Activated naive CD4-positive, alpha-beta T cell treated with anti-CD3 and anti-CD28 coated beads for 36 hours (primary cell): Measurements from ENCODE around the gene PPAT. TPM values are rescaled to one million over a fixed set of nuclear protein-coding genes. Genes with fewer than 3 reads are reported as not detected.
"Not testable (repeated sequence)": the region's sequence is repeated elsewhere in the genome, so short reads cannot be mapped to it uniquely, and the experiment has no call there.

Source experiments
- CTCF ChIA-PET: fragments of 350-600 bp; sonication (Branson Sonifier 250); formaldehyde crosslinking; loops from one replicate; lab custom pipeline; 2021; ENCODE audit warnings: antibody characterized with exemption; lab: Charles Lee
- DNase-seq: peaks from one replicate; pipeline ENCODE4 v3.0.0-alpha.2; 2020
- H3K27ac Mint-ChIP-seq: one replicate; pipeline ENCODE4 v1.8.0; 2021; ENCODE audit warnings: mild to moderate bottlenecking, mixed read lengths
- H3K27me3 Mint-ChIP-seq: one replicate; pipeline ENCODE4 v1.8.0; 2021; ENCODE audit warnings: low read depth, mixed read lengths
- H3K36me3 Mint-ChIP-seq: one replicate; pipeline ENCODE4 v1.8.0; 2021; ENCODE audit warnings: low read depth, mixed read lengths
- H3K4me1 Mint-ChIP-seq: one replicate; pipeline ENCODE4 v1.8.0; 2021; ENCODE audit warnings: low read depth, mixed read lengths
- H3K4me3 Mint-ChIP-seq: one replicate; pipeline ENCODE4 v1.8.0; 2021; ENCODE audit warnings: mild to moderate bottlenecking, moderate library complexity, mixed read lengths
- H3K9me3 Mint-ChIP-seq: one replicate; pipeline ENCODE4 v1.8.0; 2021; ENCODE audit warnings: mixed read lengths
- intact Hi-C: fragments of 100-400 bp; cut with micrococcal nuclease; formaldehyde crosslinking; loops from one replicate; pipeline ENCODE4 v1.15.1; 2023
- total RNA-seq, 2 experiments: library from RNA; stranded (reverse); gene quantifications; one replicate each; pipeline ENCODE4 v1.2.3, GENCODE V29; 2021

The PPAT gene
- total RNA-seq, 2 experiments from 2014 or later = 35.2 to 40.6 TPM

DNA sequence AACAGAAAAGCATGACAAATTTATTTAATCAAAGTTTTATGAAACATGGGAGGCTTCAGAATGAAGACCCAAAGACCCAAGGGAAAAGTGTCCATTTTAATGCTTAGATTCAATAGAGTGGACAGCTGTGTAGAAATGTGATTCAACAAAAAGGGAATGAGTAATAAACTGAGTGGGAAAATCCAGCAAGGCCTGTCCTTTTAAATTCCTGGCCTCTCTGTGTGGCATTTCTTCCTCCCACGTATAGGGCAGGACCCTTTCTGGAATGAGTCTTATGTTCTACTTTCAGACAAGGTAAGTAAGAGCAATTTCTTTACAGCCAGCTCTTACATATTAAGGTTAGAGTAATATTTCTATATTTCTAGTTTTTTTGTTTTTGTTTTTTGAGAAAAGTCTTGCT is 62.6 kb downstream of the PPAT start:
- intact Hi-C loops = no loop called here
- Mint-ChIP-seq H3K27me3 (no peaks in the 10 kb centered on the region), H3K4me1 (no peaks in the 10 kb centered on the region), H3K9me3 (peaks cover 2% of the 10 kb centered on the region), H3K27ac (no peak overlapping the region), H3K36me3 (peaks cover 21% of the 10 kb centered on the region), H3K4me3 (no peak overlapping the region)
- no peak for DNase-seq
- CTCF ChIA-PET = no interaction called here

DNA sequence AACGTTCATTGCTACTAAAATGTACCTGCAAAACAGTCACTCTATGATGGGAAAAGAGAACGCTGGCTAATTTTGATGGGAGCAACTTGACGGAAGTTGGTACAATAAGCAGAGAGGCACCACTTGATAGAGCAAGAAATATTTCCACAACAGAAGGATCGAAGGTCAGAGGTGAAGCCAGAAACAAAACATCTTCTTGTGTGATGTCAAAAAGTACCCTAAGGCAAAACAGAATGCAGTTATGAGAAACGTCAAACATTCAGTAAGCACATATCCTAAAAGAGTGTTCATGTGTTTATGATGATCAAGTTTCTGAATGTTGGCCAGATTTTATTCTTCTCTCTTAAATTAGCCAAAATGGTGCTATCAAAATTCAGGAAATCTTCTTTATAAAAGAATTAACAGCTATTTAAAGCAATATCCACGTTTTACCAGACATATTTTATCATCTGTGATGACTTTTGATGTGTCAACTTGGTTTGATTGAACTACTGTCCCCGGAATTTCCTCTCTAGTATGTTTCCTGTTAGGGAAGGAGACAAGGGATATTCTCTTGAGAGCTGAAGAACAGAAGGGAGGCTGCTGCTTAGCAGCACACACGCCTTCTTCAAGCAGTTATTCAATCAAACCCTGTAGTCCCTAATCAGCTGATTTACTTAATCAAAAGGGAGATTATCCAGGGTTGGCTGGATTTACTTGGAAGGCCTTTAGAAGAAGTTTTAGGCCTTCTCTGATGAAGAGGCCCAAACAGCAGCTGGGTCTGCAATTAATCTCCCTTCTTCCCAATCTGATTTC is 63.8 kb downstream of the PPAT start:
- DNase-seq = no peak
- peaks cover 2% of the 10 kb centered on the region for H3K9me3 Mint-ChIP-seq
- H3K36me3 Mint-ChIP-seq = peaks cover 21% of the 10 kb centered on the region
- H3K4me3 Mint-ChIP-seq = no peak overlapping the region
- H3K27ac Mint-ChIP-seq = no peak overlapping the region
- CTCF ChIA-PET = interaction anchor here (0.6 kb wide), 2 partner anchors 229 to 511 kb away, joined by 3 to 5 read pairs; no protein-coding TSS in a partner anchor
- intact Hi-C loops = no loop called here
- no peaks in the 10 kb centered on the region for H3K4me1 Mint-ChIP-seq
- H3K27me3 Mint-ChIP-seq = no peaks in the 10 kb centered on the region

DNA sequence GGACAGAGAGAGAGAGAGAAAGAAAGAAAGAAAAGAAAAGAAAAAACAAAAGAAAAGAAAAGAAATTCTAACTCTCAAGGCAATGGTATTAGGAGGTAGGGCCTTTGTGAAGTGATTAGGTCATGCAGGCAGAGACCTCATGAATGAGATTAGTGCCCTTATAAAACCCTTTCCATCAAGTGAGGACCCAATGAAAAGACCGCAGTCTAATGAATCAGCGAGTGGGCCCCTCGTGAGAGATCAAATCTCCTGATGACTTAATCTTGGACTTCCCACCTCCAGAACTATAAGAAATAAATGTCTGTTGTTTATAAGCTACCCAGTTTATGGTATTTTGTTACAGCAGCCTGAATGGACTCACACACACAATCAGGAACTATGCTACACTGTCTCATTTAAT is 65.0 kb downstream of the PPAT start:
- Mint-ChIP-seq H3K4me3 (no peak overlapping the region), H3K27ac (no peak overlapping the region), H3K9me3 (peaks cover 2% of the 10 kb centered on the region), H3K27me3 (no peaks in the 10 kb centered on the region), H3K4me1 (no peaks in the 10 kb centered on the region), H3K36me3 (peaks cover 24% of the 10 kb centered on the region)
- DNase-seq = no peak
- intact Hi-C loops = no loop called here
- CTCF ChIA-PET = no interaction called here

GRCh38 chr4:56362981-56363380 is 72.4 kb downstream of the PPAT start:
- intact Hi-C loops, H3K4me1 Mint-ChIP-seq, H3K4me3 Mint-ChIP-seq, H3K27me3 Mint-ChIP-seq, H3K27ac Mint-ChIP-seq, CTCF ChIA-PET, H3K9me3 Mint-ChIP-seq, DNase-seq: not testable (repeated sequence)
- peaks cover 30% of the 10 kb centered on the region for H3K36me3 Mint-ChIP-seq

DNA sequence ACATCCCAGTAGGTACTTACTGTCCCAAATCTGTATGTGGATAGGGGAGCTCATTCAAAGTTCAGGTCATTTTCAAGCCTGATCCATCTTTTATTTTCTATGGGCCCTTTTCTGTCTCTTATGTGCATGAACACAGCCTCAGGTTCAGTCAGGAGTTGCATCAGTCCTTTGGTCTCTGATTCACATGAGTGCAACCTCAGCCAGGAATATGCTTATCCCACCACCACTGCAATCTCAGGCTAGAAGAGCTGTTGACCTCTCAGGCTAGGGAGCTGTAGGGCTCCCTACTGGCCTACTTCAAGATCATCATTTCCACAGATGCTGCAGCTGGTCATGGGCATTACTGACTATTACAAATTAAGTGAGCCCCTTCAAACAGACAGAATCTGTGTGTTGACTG is 75.3 kb downstream of the PPAT start:
- no peak for DNase-seq
- Mint-ChIP-seq H3K4me3 (no peak overlapping the region), H3K9me3 (peaks cover 5% of the 10 kb centered on the region), H3K4me1 (no peaks in the 10 kb centered on the region), H3K27ac (no peak overlapping the region), H3K27me3 (no peaks in the 10 kb centered on the region), H3K36me3 (peaks cover 23% of the 10 kb centered on the region)
- intact Hi-C loops = no loop called here
- CTCF ChIA-PET = interaction anchor here (0.5 to 0.6 kb wide), 2 partner anchors 20 to 221 kb away, joined by 3 to 6 read pairs; no protein-coding TSS in a partner anchor

DNA sequence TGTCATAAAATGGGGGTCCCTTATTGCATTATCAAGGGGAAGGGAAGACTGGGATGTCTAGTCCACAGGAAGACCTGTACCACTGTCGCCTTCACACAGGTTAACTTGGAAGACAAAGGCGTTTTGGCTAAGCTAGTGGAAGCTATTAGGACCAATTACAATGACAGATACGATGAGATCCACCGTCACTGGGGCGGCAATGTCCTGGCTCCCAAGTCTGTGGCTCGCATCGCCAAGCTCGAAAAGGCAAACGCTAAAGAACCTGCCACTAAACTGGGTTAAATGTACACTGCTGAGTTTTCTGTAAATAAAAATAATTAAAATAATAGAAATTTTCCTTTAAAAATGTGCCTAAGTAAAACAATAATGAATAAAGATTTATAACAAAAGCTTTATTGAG is 78.8 kb downstream of the PPAT start:
- Mint-ChIP-seq H3K4me3 (no peak overlapping the region), H3K27ac (no peak overlapping the region), H3K4me1 (no peaks in the 10 kb centered on the region), H3K36me3 (peaks cover 11% of the 10 kb centered on the region), H3K9me3 (no peaks in the 10 kb centered on the region), H3K27me3 (no peaks in the 10 kb centered on the region)
- intact Hi-C loops = no loop called here
- CTCF ChIA-PET = interaction anchor here (0.5 to 0.6 kb wide), 2 partner anchors 79 to 89 kb away, joined by 3 read pairs; partner anchors contain the start of gene PPAT
- no peak for DNase-seq

DNA sequence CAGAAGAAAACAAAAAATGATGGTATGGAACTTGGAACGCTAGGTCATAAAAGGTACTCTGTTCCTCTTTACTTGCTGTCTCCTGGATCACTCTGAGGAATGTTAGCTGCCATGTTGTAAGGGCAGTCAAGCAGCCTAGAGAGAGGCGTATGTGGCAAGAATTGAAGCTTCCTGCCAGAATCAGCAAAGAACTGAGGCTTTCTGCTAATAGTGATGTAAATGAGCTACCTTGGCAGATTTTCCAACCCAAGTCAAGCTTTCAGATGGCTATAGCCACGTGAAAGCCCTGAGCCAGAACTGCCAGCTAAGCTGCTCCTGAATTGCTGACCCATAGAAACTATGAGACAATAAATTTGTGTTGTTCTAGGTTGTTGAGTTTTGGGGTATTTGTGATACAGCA is 86.8 kb downstream of the PPAT start:
- Mint-ChIP-seq H3K4me1 (peaks cover 6% of the 10 kb centered on the region), H3K27me3 (no peaks in the 10 kb centered on the region), H3K9me3 (no peaks in the 10 kb centered on the region), H3K36me3 (peaks cover 11% of the 10 kb centered on the region), H3K27ac (peak overlapping the region; percentile 5), H3K4me3 (no peak overlapping the region)
- CTCF ChIA-PET = no interaction called here
- intact Hi-C loops = no loop called here
- no peak for DNase-seq

- no peak for DNase-seq
- Mint-ChIP-seq H3K27me3 (no peaks in the 10 kb centered on the region), H3K36me3 (peaks cover 17% of the 10 kb centered on the region), H3K4me3 (no peak overlapping the region), H3K9me3 (no peaks in the 10 kb centered on the region), H3K27ac (no peak overlapping the region), H3K4me1 (peaks cover 6% of the 10 kb centered on the region)
- CTCF ChIA-PET = no interaction called here
- intact Hi-C loops = no loop called here
Observed at GRCh38 chr4:56345458-56345857, 90.0 kb downstream of the PPAT start.

Other genes with a start within 250 kb of the PPAT start
- 10 to 100 TPM; 13.5 to 17.0 TPM for gene AASDH, start 48.1 kb downstream of the PPAT start, total RNA-seq
- 100 to 1,000 TPM; 361 to 370 TPM for gene PAICS, start 645 bp upstream of the PPAT start, total RNA-seq
- gene SRP72, start 32.0 kb upstream of the PPAT start, total RNA-seq = 100 to 1,000 TPM; 200 to 212 TPM
- under 1 TPM; 0.21 to 0.27 TPM for gene ARL9, start 70.2 kb upstream of the PPAT start, total RNA-seq
- gene HOPX, start 245.7 kb upstream of the PPAT start, total RNA-seq = 10 to 100 TPM; 14.0 to 14.7 TPM